PFSK-1 (cell line): ENCODE results near the gene ZHX3.

Experiments
- FOXP2 ChIP-seq: optimal IDR thresholded peaks from 2 replicates; pipeline ENCODE3; 2011; ENCODE audit warnings: borderline replicate concordance, control low read depth, inconsistent platforms; ENCODE audit not compliant: insufficient read depth; ENCODE audit errors: extremely low read length, extremely low read depth
- POLR2AphosphoS5 ChIP-seq: IDR thresholded peaks from 2 replicates; pipeline ENCODE4 v1.6.1; 2012; ENCODE audit warnings: low read depth, mild to moderate bottlenecking, control low read depth, low read length, moderate library complexity
- SIN3A ChIP-seq: IDR thresholded peaks from 2 replicates; pipeline ENCODE4 v1.6.1; 2012; ENCODE audit warnings: mild to moderate bottlenecking, low read length, moderate library complexity, borderline replicate concordance; ENCODE audit not compliant: insufficient read depth
- TAF1 ChIP-seq: IDR thresholded peaks from 2 replicates; pipeline ENCODE4 v1.6.1; 2012; ENCODE audit warnings: low read length, control low read depth, borderline replicate concordance; ENCODE audit not compliant: insufficient read depth
- TF ChIP-seq, protein P1 (sequence below), 2 experiments: IDR thresholded peaks; 2 replicates each; pipeline versions ENCODE4 v1.6.1 to v1.8.0; 2011 to 2012; ENCODE audit warnings: low read depth in 2 of 2, low read length in 2 of 2, control low read depth in 1 of 2, inconsistent platforms in 1 of 2, mild to moderate bottlenecking in 1 of 2, moderate library complexity in 1 of 2; ENCODE audit not compliant: insufficient read depth in 1 of 2

The ZHX3 gene

DNA sequence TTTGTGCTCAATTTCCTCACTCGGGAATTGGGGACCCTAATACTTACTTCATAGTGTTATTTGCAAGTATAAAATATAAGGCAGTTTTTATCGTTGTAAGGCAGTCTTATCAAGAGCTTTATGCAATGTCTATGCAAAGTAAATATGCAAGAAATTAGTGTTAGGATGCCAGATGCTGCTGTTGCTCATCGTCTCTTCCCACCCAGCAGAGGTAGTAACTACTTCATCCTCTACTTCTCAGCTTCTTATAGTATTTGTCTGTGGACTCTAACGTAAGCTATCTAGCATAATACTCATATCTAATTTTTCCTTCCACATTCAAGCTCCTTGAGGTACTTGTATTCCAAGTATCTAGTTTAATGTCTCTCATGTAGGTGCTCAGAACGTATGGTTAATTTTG is 168.6 kb downstream of the ZHX3 start:
- TF ChIP-seq, protein P1, sequence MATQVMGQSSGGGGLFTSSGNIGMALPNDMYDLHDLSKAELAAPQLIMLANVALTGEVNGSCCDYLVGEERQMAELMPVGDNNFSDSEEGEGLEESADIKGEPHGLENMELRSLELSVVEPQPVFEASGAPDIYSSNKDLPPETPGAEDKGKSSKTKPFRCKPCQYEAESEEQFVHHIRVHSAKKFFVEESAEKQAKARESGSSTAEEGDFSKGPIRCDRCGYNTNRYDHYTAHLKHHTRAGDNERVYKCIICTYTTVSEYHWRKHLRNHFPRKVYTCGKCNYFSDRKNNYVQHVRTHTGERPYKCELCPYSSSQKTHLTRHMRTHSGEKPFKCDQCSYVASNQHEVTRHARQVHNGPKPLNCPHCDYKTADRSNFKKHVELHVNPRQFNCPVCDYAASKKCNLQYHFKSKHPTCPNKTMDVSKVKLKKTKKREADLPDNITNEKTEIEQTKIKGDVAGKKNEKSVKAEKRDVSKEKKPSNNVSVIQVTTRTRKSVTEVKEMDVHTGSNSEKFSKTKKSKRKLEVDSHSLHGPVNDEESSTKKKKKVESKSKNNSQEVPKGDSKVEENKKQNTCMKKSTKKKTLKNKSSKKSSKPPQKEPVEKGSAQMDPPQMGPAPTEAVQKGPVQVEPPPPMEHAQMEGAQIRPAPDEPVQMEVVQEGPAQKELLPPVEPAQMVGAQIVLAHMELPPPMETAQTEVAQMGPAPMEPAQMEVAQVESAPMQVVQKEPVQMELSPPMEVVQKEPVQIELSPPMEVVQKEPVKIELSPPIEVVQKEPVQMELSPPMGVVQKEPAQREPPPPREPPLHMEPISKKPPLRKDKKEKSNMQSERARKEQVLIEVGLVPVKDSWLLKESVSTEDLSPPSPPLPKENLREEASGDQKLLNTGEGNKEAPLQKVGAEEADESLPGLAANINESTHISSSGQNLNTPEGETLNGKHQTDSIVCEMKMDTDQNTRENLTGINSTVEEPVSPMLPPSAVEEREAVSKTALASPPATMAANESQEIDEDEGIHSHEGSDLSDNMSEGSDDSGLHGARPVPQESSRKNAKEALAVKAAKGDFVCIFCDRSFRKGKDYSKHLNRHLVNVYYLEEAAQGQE (IDR thresholded peaks at IDR 0.05; ENCODE audit: insufficient read depth in 1 of 2, low read depth in 2 of 2, low read length in 2 of 2), result no peak
- no peak for TF ChIP-seq SIN3A
- no peak for TF ChIP-seq FOXP2
- no peak for TF ChIP-seq TAF1
- TF ChIP-seq POLR2AphosphoS5, result no peak

DNA sequence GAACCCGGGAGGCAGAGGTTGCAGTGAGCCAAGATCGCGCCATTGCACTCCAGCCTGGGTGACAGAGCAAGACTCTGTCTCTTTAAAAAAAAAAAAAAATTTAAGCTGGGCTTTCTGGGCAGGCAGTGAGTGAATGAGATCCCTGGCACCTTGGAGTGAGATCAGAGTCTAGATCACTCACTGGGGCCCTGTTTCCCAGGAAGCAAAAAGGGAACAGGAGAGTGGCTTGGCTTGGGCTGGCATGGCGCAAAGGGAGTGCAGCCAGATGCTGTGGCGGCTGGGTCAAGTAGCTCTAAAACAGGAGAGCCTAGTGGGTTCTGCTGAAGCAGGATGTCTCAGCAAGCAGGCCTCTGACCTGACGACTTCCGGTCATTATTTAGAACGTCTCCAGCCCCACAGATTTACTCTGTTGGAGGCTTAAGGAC is 169.8 kb downstream of the ZHX3 start:
- no peak for TF ChIP-seq FOXP2
- TF ChIP-seq, protein P1 (IDR thresholded peaks at IDR 0.05; ENCODE audit: insufficient read depth in 1 of 2, low read depth in 2 of 2, low read length in 2 of 2), result no peak
- no peak for TF ChIP-seq POLR2AphosphoS5
- no peak for TF ChIP-seq SIN3A
- TF ChIP-seq TAF1, result no peak

DNA sequence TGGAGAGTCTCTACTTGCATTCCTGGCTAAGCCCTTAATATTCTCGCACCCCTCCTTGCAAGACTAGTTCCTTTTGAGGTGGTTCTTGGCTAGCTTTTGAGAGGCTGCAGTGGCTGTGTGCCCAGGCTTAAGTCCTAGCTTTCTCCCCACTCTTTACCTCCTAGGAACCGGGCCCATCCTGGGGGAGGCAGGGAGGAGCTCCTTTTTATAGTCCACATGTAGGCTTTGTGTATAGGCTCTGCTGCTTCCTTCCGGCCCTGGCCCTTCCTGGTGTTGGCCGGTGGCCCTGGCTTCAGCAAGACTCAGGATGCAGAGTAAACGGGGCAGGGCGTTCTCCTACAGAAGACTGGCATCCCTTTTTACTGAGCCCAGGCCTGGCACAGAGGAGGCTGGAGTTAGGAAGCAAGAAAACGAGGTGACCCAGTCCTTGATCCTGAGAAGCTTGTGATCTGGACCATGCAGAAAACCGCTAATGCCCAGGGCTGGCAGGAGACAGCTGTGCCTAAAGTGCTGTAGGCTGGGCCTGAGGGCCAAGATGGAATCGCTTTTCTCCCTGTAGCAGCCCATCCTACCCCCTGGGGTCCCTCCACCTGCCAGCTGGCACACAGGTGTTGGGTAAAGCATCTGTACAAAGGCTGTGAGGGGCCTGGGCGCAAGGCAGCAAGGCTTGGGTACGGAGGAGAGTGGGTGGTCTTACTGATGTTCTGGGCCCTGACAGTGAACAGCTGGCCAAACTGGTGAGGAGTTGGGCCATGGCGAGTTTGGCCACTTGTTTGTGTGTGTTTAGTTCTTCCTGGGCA is 171.5 kb downstream of the ZHX3 start:
- TF ChIP-seq SIN3A, result no peak
- peak; percentile 72 for TF ChIP-seq FOXP2

DNA sequence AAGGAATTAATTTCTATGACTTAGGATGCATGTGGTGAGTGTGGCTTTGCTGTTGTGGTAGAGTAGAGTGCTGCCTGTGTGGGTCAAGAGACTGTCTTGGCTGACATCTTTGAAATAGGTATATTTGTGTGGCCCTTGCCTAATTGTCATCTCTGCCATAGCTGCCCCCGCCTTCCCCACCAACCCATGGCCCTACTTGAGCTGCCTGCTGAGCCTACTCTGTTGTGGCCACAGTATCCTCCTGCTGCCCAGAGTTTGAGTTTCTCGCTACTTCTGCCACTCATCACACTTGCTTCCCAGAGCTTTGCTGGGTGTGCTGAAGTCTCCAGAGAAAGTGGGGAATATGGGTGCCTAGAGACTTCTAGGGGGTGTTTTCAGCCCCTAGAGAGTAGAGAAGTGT is 172.2 kb downstream of the ZHX3 start:
- TF ChIP-seq, protein P1 (IDR thresholded peaks at IDR 0.05; ENCODE audit: insufficient read depth in 1 of 2, low read depth in 2 of 2, low read length in 2 of 2), result no peak
- TF ChIP-seq TAF1 (no peak), FOXP2 (no peak), SIN3A (no peak), POLR2AphosphoS5 (no peak)

DNA sequence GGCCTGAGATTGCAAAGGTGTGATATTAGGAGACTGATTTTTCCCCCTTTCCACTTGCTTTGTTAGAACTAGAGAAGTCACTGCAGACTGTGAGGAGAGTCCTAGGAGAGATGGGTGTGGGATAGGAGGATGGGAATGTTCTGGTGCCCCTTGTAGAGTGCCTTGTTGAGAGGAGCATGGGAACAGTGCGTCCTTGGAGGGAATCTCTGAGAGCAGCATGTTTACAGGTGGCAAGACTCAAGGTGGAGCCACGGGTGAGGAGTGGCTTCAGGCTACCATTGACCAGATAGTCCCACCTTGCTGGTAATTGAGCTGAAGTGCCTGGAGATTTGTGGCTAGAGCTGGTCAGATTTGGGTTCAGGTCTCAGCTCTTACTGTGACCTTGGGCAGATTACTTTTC is 174.2 kb downstream of the ZHX3 start:
- no peak for TF ChIP-seq FOXP2
- no peak for TF ChIP-seq POLR2AphosphoS5
- TF ChIP-seq, protein P1 (IDR thresholded peaks at IDR 0.05; ENCODE audit: insufficient read depth in 1 of 2, low read depth in 2 of 2, low read length in 2 of 2), result no peak
- TF ChIP-seq TAF1, result no peak
- TF ChIP-seq SIN3A, result no peak
